NCI-H2107 (cell line): ENCODE measurements around the gene KRT35.

Experiments used
- DNase-seq: peaks from one replicate; lab custom pipeline; 2025; lab: John Stamatoyannopoulos, UW

KRT35 gene

GRCh38 chr17:41481036-41481435 is at the start of gene KRT35:
KRT35 (minus strand) TSS chr17:41481151; CDS start chr17:41481097, 54 bp downstream.
- no peak for DNase-seq

- no peak for DNase-seq
Observed at GRCh38 chr17:41530062-41531048, 49.4 kb upstream of the KRT35 start.

- DNase-seq = no peak
Observed at GRCh38 chr17:41529491-41529915, 48.6 kb upstream of the KRT35 start.

GRCh38 chr17:41528959-41529353 is 48.0 kb upstream of the KRT35 start:
- no peak for DNase-seq

- no peak for DNase-seq
Observed at GRCh38 chr17:41527063-41528023, 46.4 kb upstream of the KRT35 start.

- no peak for DNase-seq
Observed at GRCh38 chr17:41524261-41524660, 43.3 kb upstream of the KRT35 start.

GRCh38 chr17:41523787-41524186 is 42.8 kb upstream of the KRT35 start:
- DNase-seq = no peak

- no peak for DNase-seq
Observed at GRCh38 chr17:41523225-41523593, 42.3 kb upstream of the KRT35 start.

GRCh38 chr17:41522301-41523224 is 41.6 kb upstream of the KRT35 start:
- DNase-seq = no peak

- no peak for DNase-seq
Observed at GRCh38 chr17:41521574-41522261, 40.8 kb upstream of the KRT35 start.

GRCh38 chr17:41520821-41521521 is 40.0 kb upstream of the KRT35 start:
- no peak for DNase-seq

- DNase-seq = no peak
Observed at GRCh38 chr17:41519501-41520224, 38.7 kb upstream of the KRT35 start.

GRCh38 chr17:41518789-41519449 is 38.0 kb upstream of the KRT35 start, which contains the start of gene KRT15:
KRT15 (minus strand) TSS chr17:41518890; CDS start chr17:41518827, 63 bp downstream.
- no peak for DNase-seq

GRCh38 chr17:41518031-41518430 is 37.1 kb upstream of the KRT35 start:
- no peak for DNase-seq

- no peak for DNase-seq
Observed at GRCh38 chr17:41516830-41517283, 35.9 kb upstream of the KRT35 start.

GRCh38 chr17:41516147-41516829 is 35.3 kb upstream of the KRT35 start:
- no peak for DNase-seq

- DNase-seq = no peak
Observed at GRCh38 chr17:41513168-41513547, 32.2 kb upstream of the KRT35 start.

GRCh38 chr17:41512546-41513167 is 31.7 kb upstream of the KRT35 start:
- no peak for DNase-seq
